Adrenal gland (tissue), 12 donors: ENCODE measurements around the gene TCF12. TPM values are rescaled to one million over a fixed set of nuclear protein-coding genes. Genes with fewer than 3 reads are reported as not detected.

Source experiments
- DNase-seq, 7 donors: peaks; one replicate each; pipeline ENCODE4 v3.0.0-alpha.2; 2019 to 2020
- H3K27ac ChIP-seq, 5 donors: fragments of 200-600 bp; sonication (generic) in 4 of 5; 1 replicate in 3 of 5; 2 replicates in 2 of 5; pipeline versions ENCODE4 v1.5.1 to v1.8.0; 2016 to 2020; ENCODE audit warnings: mild to moderate bottlenecking in 1 of 5
- H3K27me3 ChIP-seq: fragments of 200-600 bp; 2 replicates; pipeline ENCODE4 v1.8.0; 2021
- H3K36me3 ChIP-seq, 2 donors: fragments of 200-600 bp; replicated peaks in 1 of 2; 1 replicate in 1 of 2; 2 replicates in 1 of 2; pipeline versions ENCODE4 v1.5.1 to v1.8.0; 2018 to 2022
- H3K4me1 ChIP-seq, 2 donors: fragments of 200-600 bp; replicated peaks in 1 of 2; 1 replicate in 1 of 2; 2 replicates in 1 of 2; pipeline versions ENCODE4 v1.5.1 to v1.8.0; 2018 to 2021
- H3K4me3 ChIP-seq, 4 donors: fragments of 200-600 bp; sonication (generic) in 3 of 4; one replicate each; pipeline ENCODE4 v1.5.1; 2016 to 2018
- H3K9me3 ChIP-seq, 3 donors: fragments of 200-600 bp; sonication (generic) in 1 of 3; replicated peaks in 1 of 3; 1 replicate in 2 of 3; 2 replicates in 1 of 3; pipeline versions ENCODE4 v1.5.1 to v1.8.0; 2016 to 2021
- POLR2A ChIP-seq, 2 donors: fragments of 450-650 bp; IDR thresholded peaks; one replicate each; pipeline ENCODE4 v1.6.1; 2017; ENCODE audit warnings: antibody characterized with exemption in 2 of 2, mild to moderate bottlenecking in 2 of 2, moderate library complexity in 1 of 2
- WGBS, 4 donors: extraction: QIAGEN DNeasy Blood & Tissue Kit in 2 of 4; methylation state at CpG; one replicate each; pipeline versions ENCODE4 v1.1.5 to v1.1.7; 2013 to 2017; 5-methylcytosine and 5-hydroxymethylcytosine counted together
- intact Hi-C, 2 donors: fragments of 100-400 bp; cut with DNase I; formaldehyde crosslinking; loops; one replicate each; pipeline versions ENCODE4 v1.14.1 to v1.15.0; 2022 to 2023
- polyA plus RNA-seq, 3 donors: library from polyadenylated mRNA; stranded (reverse); fragments of 200-250 nt in 2 of 3; fragments of 350-450 nt in 1 of 3; fragmentation: Illumina TruSeq in 1 of 3; extraction: RNeasy Lipid Tissue Mini Kit (QIAGEN cat#74804) in 1 of 3; gene quantifications; one replicate each; pipeline ENCODE4 v1.2.3, GENCODE V29; 2013 to 2014
- total RNA-seq, 9 donors: library from RNA; depleted of rRNA in 4 of 9; stranded (reverse); fragments of >200 nt in 4 of 9; fragments of 120-200 nt in 1 of 9; fragmentation: NEBNext Ultra II Directional in 1 of 9; extraction: Animal tissue kit (Norgen Biotek cat#: 25700) in 1 of 9; gene quantifications; one replicate each; pipeline versions ENCODE4 v1.1.0 to v1.2.4, GENCODE V29; 2013 to 2023
- TF ChIP-seq, protein P1 (sequence below), 6 experiments: fragments of 450-650 bp in 4 of 6; fragments of 200-600 bp in 2 of 6; sonication (generic) in 1 of 6; IDR thresholded peaks; 1 replicate in 5 of 6; 2 replicates in 1 of 6; pipeline versions ENCODE4 v1.5.1 to v1.8.0; 2016 to 2021; ENCODE audit warnings: antibody characterized with exemption in 6 of 6, mild to moderate bottlenecking in 2 of 6, moderate library complexity in 1 of 6
- donor health status: healthy with polysubstance abuse.
- donor health status: Bipolar disorder and iron deficiency.
- donor health status: DM: yes; HTN: yes; CAD: no.
- donor health status: DM: no; HTN: no; CAD: no.
- donor health status: DM: no; HTN: no; CAD: no.
- donor health status: DM: yes; HTN: yes; CAD: no.

Gene TCF12
- total and polyA plus RNA-seq, 12 donors: 7.6 to 121 (median 75.6) TPM

DNA sequence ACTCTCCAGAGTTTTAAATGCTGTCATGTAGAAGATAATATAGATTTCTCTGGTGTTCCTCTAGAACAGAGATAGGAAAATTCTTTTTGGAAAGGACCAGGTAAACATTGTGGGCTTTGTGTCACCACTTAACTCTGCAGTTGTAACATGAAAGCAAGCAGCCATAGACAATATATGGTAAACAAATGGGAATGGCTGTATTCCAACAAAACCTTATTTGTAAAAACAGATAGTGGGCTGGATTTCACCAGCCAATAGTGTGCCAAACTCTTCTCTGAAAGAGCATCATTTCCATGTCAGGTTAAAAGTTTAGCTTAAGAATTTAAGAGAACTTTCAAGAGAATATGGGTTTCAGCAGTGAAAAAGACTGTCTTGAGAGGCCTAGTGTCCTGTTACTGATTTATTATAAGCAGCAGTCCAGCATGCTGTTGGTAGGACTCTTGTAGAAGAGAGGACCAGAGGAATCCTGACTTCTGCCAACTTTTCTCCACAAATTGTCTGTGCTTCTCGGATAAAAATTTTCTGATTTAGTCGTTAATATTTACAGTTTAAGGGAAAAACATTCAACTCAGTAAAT, 107.7 kb downstream of the TCF12 start:
- WGBS, 4 donors: 79 to 88% (median 83%) methylated on average over 2 of the region's 2 CpGs
- Histone ChIP-seq H3K27me3 (no peaks in the 10 kb centered on the region), H3K36me3 (no peaks in the 10 kb centered on the region), H3K4me3 (no peak overlapping the region), H3K9me3 (no peaks in the 10 kb centered on the region), H3K4me1 (peaks cover 6% of the 10 kb centered on the region in 2 donors), H3K27ac (no peak overlapping the region)
- intact Hi-C loops: no loop called here
- no peak for DNase-seq
- TF ChIP-seq, protein P1, sequence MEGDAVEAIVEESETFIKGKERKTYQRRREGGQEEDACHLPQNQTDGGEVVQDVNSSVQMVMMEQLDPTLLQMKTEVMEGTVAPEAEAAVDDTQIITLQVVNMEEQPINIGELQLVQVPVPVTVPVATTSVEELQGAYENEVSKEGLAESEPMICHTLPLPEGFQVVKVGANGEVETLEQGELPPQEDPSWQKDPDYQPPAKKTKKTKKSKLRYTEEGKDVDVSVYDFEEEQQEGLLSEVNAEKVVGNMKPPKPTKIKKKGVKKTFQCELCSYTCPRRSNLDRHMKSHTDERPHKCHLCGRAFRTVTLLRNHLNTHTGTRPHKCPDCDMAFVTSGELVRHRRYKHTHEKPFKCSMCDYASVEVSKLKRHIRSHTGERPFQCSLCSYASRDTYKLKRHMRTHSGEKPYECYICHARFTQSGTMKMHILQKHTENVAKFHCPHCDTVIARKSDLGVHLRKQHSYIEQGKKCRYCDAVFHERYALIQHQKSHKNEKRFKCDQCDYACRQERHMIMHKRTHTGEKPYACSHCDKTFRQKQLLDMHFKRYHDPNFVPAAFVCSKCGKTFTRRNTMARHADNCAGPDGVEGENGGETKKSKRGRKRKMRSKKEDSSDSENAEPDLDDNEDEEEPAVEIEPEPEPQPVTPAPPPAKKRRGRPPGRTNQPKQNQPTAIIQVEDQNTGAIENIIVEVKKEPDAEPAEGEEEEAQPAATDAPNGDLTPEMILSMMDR (IDR thresholded peaks at IDR 0.05): no peak
- no peak for TF ChIP-seq POLR2A (IDR thresholded peaks at IDR 0.05)

DNA sequence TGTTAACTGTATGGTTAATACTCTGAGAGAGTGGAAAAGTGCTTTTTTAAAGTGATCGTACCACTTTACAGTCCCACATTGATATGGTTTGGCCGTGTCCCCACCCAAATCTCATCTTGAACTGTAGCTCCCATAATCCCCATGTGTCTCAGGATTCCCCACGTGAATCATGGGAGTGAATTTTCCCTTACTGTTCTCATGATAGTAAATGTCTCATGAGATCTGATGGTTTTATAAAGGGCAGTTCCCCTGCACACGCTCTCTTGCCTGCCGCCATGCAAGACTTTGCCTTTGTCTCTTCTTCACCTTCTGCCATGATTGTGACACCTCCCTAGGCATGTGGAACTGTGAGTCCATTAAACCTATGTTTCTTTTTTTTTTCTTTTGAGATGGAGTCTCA, 109.2 kb downstream of the TCF12 start:
- intact Hi-C loops: no loop called here
- 95 to 98% (median 96%) methylated on average over 5 of the region's 5 CpGs for WGBS, 4 donors
- no peak overlapping the region for H3K27ac ChIP-seq
- TF ChIP-seq POLR2A (IDR thresholded peaks at IDR 0.05): no peak
- DNase-seq: no peak
- no peaks in the 10 kb centered on the region for H3K9me3 ChIP-seq
- H3K4me1 ChIP-seq: peaks cover 14 to 20% of the 10 kb centered on the region in 2 donors
- H3K36me3 ChIP-seq: no peaks in the 10 kb centered on the region
- H3K4me3 ChIP-seq: no peak overlapping the region
- no peaks in the 10 kb centered on the region for H3K27me3 ChIP-seq

DNA sequence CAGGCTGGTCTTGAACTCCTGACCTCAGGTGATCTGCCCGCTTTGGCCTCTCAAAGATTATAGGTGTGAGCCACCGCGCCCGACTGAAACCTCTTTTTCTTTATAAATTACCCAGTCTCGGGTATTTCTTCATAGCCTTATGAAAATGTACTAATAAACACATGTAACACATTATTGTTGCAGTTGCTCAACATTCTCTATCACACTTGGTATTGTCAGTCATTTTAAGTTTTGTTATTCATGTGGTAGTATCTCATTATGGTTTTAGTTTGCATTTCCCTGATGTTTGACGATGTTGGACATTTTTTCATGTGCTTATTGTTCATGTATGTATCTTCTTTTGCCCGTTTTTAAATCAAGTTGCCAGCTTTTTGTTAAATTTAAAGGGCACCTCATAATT, 109.7 kb downstream of the TCF12 start:
- H3K4me1 ChIP-seq: peaks cover 14 to 23% of the 10 kb centered on the region in 2 donors

GRCh38 chr15:57030011-57030410, 111.6 kb downstream of the TCF12 start:
- DNase-seq: no peak
- Histone ChIP-seq H3K36me3 (no peaks in the 10 kb centered on the region), H3K4me1 (peaks cover 14 to 30% of the 10 kb centered on the region in 2 donors), H3K4me3 (no peak overlapping the region), H3K9me3 (no peaks in the 10 kb centered on the region), H3K27me3 (no peaks in the 10 kb centered on the region), H3K27ac (no peak overlapping the region)
- no peak for TF ChIP-seq POLR2A (IDR thresholded peaks at IDR 0.05)
- TF ChIP-seq, protein P1 (IDR thresholded peaks at IDR 0.05): no peak
- 90 to 95% (median 94%) methylated on average over 3 of the region's 3 CpGs for WGBS, 4 donors
- intact Hi-C loops: no loop called here

More for the DNA sequence above, 109.7 kb downstream of the TCF12 start:
- H3K36me3 ChIP-seq: no peaks in the 10 kb centered on the region
- H3K4me3 ChIP-seq: no peak overlapping the region
- intact Hi-C loops: no loop called here
- no peak overlapping the region for H3K27ac ChIP-seq
- H3K27me3 ChIP-seq: no peaks in the 10 kb centered on the region
- DNase-seq: no peak
- H3K9me3 ChIP-seq: no peaks in the 10 kb centered on the region
- 82 to 90% (median 87%) methylated on average over 7 of the region's 7 CpGs for WGBS, 4 donors
- TF ChIP-seq, protein P1 (IDR thresholded peaks at IDR 0.05): no peak
- TF ChIP-seq POLR2A (IDR thresholded peaks at IDR 0.05): no peak

- Histone ChIP-seq H3K27me3 (no peaks in the 10 kb centered on the region), H3K9me3 (no peaks in the 10 kb centered on the region), H3K36me3 (no peaks in the 10 kb centered on the region), H3K27ac (peak overlapping the region in 1 of 5 donors; percentile 41), H3K4me1 (peaks cover 14 to 32% of the 10 kb centered on the region in 2 donors), H3K4me3 (no peak overlapping the region)
- TF ChIP-seq POLR2A (IDR thresholded peaks at IDR 0.05): no peak
- TF ChIP-seq, protein P1 (IDR thresholded peaks at IDR 0.05): no peak
- WGBS, 4 donors: 23 to 48% (median 38%) methylated on average over 1 of the region's 1 CpG
- intact Hi-C loops: no loop called here
- no peak for DNase-seq
These were observed 112.6 kb downstream of the TCF12 start for GRCh38 chr15:57031082-57031481.
